NT2/D1 (cell line): ENCODE results near the gene TMEM132D.

Source experiments
- SUZ12 ChIP-seq: IDR thresholded peaks from 2 replicates; pipeline ENCODE4 v1.6.1; 2011; ENCODE audit not compliant: insufficient read length, insufficient read depth; ENCODE audit errors: extremely low read depth
- YY1 ChIP-seq: IDR thresholded peaks from 2 replicates; pipeline ENCODE4 v1.6.1; 2011; ENCODE audit not compliant: insufficient read length, insufficient read depth
- ZNF274 ChIP-seq: IDR thresholded peaks from 2 replicates; pipeline ENCODE4 v1.6.1; 2011; ENCODE audit warnings: mild to moderate bottlenecking, low read depth, low read length

DNA sequence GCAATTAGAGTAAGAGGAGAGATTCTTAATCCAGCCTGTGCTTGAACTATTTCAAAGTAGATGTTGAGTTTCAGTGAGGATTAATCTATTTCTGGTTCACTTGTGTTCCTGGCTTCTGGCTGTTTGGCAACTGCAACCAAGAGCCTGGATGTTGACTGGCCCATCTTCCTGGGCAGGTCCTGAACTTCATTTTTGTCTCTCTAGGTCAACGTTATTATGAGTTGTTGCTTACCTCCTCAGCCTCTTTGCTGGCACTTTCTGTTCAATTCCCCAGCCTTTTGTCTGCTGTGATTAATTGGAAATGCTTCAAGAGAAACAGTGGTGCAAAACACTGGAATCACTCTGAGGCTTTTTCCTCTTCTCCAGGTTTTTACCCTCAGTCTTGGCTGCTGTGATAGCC is 56.8 kb downstream of the TMEM132D start:
- TF ChIP-seq YY1 = no peak
- TF ChIP-seq ZNF274 = no peak
- no peak for TF ChIP-seq SUZ12
